Measurements from ENCODE around the gene TSPAN8. TPM values are rescaled to one million over a fixed set of nuclear protein-coding genes. Genes with fewer than 3 reads are reported as not detected.

TSPAN8 gene
- total and polyA plus RNA-seq, 10 of the 15 experiments (the other 5 are each of a cell fraction or from before 2014, with no cell fraction given) = 0.16 to 0.49 TPM; not detected in 8

- Histone ChIP-seq H3K9me3 (replicated peaks; ENCODE audit: control insufficient read depth, insufficient read depth, low read length) (no peaks in the 10 kb centered on the region), H2AFZ (ENCODE audit: control insufficient read depth, low read depth, low read length) (no peak overlapping the region), H3K4me1 (ENCODE audit: control insufficient read depth, insufficient read depth, low read length) (no peaks in the 10 kb centered on the region), H3K36me3 (ENCODE audit: control insufficient read depth in 2 of 2, insufficient read depth in 2 of 2, low read length in 1 of 2) (no peaks in the 10 kb centered on the region), H3K4me2 (ENCODE audit: control insufficient read depth, insufficient read depth) (no peak overlapping the region), H3K4me3 (no peak overlapping the region), H3K27me3 (replicated peaks in 1 of 2; ENCODE audit: control insufficient read depth in 2 of 2, insufficient read depth in 2 of 2, low read length in 1 of 2) (no peaks in the 10 kb centered on the region), H4K20me1 (ENCODE audit: control insufficient read depth, insufficient read depth) (no peaks in the 10 kb centered on the region), H3K27ac (ENCODE audit: control insufficient read depth, insufficient read depth) (no peak overlapping the region), H3K79me2 (ENCODE audit: control insufficient read depth, insufficient read depth, low read length) (no peaks in the 10 kb centered on the region), H3K9ac (ENCODE audit: control insufficient read depth, insufficient read depth, low read length) (no peak overlapping the region)
- ChIA-PET POLR2A (no interaction called here), RAD21 (ENCODE audit: unreplicated experiment) (no interaction called here), SMC1A (ENCODE audit: uncharacterized antibody, unreplicated experiment) (no interaction called here), CTCF (no interaction called here)
- no TSS peak for BruUV-seq (replicated peaks)
- no peak for ATAC-seq
- WGBS (ENCODE audit: insufficient coverage, insufficient replicate concordance, low lambda C conversion rate, missing lambda C conversion rate) = 4% methylated on average over 1 of the region's 1 CpG
- in situ Hi-C loops (cut with MboI) (no loop called here), intact Hi-C loops (cut with micrococcal nuclease; ENCODE audit: unreplicated experiment) (no loop called here)
- FAIRE-seq = no peak
- TF ChIP-seq PAX8 (IDR thresholded peaks at IDR 0.05) (no peak), IRF5 (IDR thresholded peaks at IDR 0.05; ENCODE audit: borderline replicate concordance) (no peak)
- no peak for DNase-seq (ENCODE audit: low read depth, low spot score)
Observed at GRCh38 chr12:71085575-71085974, 72.2 kb downstream of the TSPAN8 start.

- Histone ChIP-seq H3K4me2 (ENCODE audit: control insufficient read depth, insufficient read depth) (no peak overlapping the region), H3K27me3 (replicated peaks in 1 of 2; ENCODE audit: control insufficient read depth in 2 of 2, insufficient read depth in 2 of 2, low read length in 1 of 2) (no peaks in the 10 kb centered on the region), H3K36me3 (ENCODE audit: control insufficient read depth in 2 of 2, insufficient read depth in 2 of 2, low read length in 1 of 2) (no peaks in the 10 kb centered on the region), H2AFZ (ENCODE audit: control insufficient read depth, low read depth, low read length) (no peak overlapping the region), H4K20me1 (ENCODE audit: control insufficient read depth, insufficient read depth) (no peaks in the 10 kb centered on the region), H3K79me2 (ENCODE audit: control insufficient read depth, insufficient read depth, low read length) (no peaks in the 10 kb centered on the region), H3K4me1 (ENCODE audit: control insufficient read depth, insufficient read depth, low read length) (no peaks in the 10 kb centered on the region), H3K4me3 (no peak overlapping the region), H3K9me3 (replicated peaks; ENCODE audit: control insufficient read depth, insufficient read depth, low read length) (no peaks in the 10 kb centered on the region), H3K27ac (ENCODE audit: control insufficient read depth, insufficient read depth) (no peak overlapping the region), H3K9ac (ENCODE audit: control insufficient read depth, insufficient read depth, low read length) (no peak overlapping the region)
- intact Hi-C loops (cut with micrococcal nuclease; ENCODE audit: unreplicated experiment) = no loop called here
- 54% methylated on average over 2 of the region's 2 CpGs for WGBS (ENCODE audit: insufficient coverage, insufficient replicate concordance, low lambda C conversion rate, missing lambda C conversion rate)
- no peak for FAIRE-seq
- RAD21 ChIA-PET (ENCODE audit: unreplicated experiment) = no interaction called here
- no peak for TF ChIP-seq ZSCAN29 (IDR thresholded peaks at IDR 0.05)
- no peak for TF ChIP-seq IKZF1 (conservative IDR thresholded peaks at IDR 0.05)
- TF ChIP-seq USF2 (IDR thresholded peaks at IDR 0.05; ENCODE audit: borderline replicate concordance, low read depth, low read length) = no peak
- TF ChIP-seq HCFC1 (IDR thresholded peaks at IDR 0.05; ENCODE audit: low read length) = no peak
- TF ChIP-seq PML (IDR thresholded peaks at IDR 0.05; ENCODE audit: low read length) = no peak
- POLR2A ChIA-PET = no interaction called here
- CTCF ChIA-PET = no interaction called here
- no peak for DNase-seq (ENCODE audit: low read depth, low spot score)
- BruUV-seq (replicated peaks) = no TSS peak
- SMC1A ChIA-PET (ENCODE audit: uncharacterized antibody, unreplicated experiment) = no interaction called here
- ATAC-seq = no peak
- in situ Hi-C loops (cut with MboI) = no loop called here
Observed at GRCh38 chr12:71075743-71076142, 82.1 kb downstream of the TSPAN8 start.

Other genes with a start within 250 kb of the TSPAN8 start
- 0.40 and 0.65 TPM in 2 replicates for gene PTPRR, start 237.3 kb downstream of the TSPAN8 start, total RNA-seq (2014; rRNA removed)
- 0.45 and 0.55 TPM in 2 replicates for gene PTPRR, start 237.3 kb downstream of the TSPAN8 start, total RNA-seq (2014; rRNA removed; fragmentation: Illumina TruSeq; extraction: Trizol)
- gene PTPRR, start 237.3 kb downstream of the TSPAN8 start, total RNA-seq (2021) = 0.15 and 0.27 TPM in 2 replicates
- 3.1 and 5.0 TPM in 2 replicates for gene PTPRR, start 237.3 kb downstream of the TSPAN8 start, polyA plus RNA-seq (2011; rRNA removed)
- 0.35 and 0.46 TPM in 2 replicates for gene PTPRR, start 237.3 kb downstream of the TSPAN8 start, polyA plus RNA-seq (2014; fragmentation: Illumina TruSeq; extraction: Trizol)
- gene PTPRR, start 237.3 kb downstream of the TSPAN8 start, polyA plus RNA-seq (2014; fragmentation: Nextera tagmentation; extraction: Ambion mirVana) = 1 to 10 TPM in 1 of 2 experiments, under 1 TPM in 1; 0.99 to 1.8 TPM
- 0.20 and 0.60 TPM in 2 replicates for gene PTPRR, start 237.3 kb downstream of the TSPAN8 start, polyA plus RNA-seq (2014; rRNA removed)
- gene PTPRR, start 237.3 kb downstream of the TSPAN8 start, polyA plus RNA-seq (2016; fragmentation: Nextera tagmentation; extraction: Ambion mirVana) = under 1 TPM; 0.14 to 0.15 TPM